GM12878 (cell line): ENCODE data around the gene TXNDC12. TPM values are rescaled to one million over a fixed set of nuclear protein-coding genes. Genes with fewer than 3 reads are reported as not detected.

ENCODE experiments used
- ATAC-seq: fragments of 200-7000 bp; cut with Tn5 transposase; 3 replicates; pipeline ENCODE4 v1.9.1; 2020; ENCODE audit warnings: mild to moderate bottlenecking, moderate library complexity
- BruUV-seq: library from RNA; stranded (reverse); fragments of 400-500 nt; replicated peaks from 2 replicates; lab custom pipeline; 2021; lab: Mats Ljungman, UMichigan
- CTCF ChIA-PET: fragments of 300-600 bp; sonication (Branson Sonifier 250); formaldehyde crosslinking; extraction: SDS; loops from one replicate; lab custom pipeline; 2021; ENCODE audit warnings: inconsistent platforms; lab: Yijun Ruan, JAX
- POLR2A ChIA-PET: fragments of 350-600 bp; formaldehyde crosslinking; extraction: SDS; loops from one replicate; lab custom pipeline; 2021; ENCODE audit warnings: inconsistent platforms; lab: Charles Lee
- RAD21 ChIA-PET: fragments of 300-600 bp; sonication (Branson Sonifier 250); formaldehyde crosslinking; loops from one replicate; lab custom pipeline; 2023; ENCODE audit warnings: antibody characterized with exemption; ENCODE audit not compliant: unreplicated experiment; lab: Charles Lee
- SMC1A ChIA-PET: fragments of 300-600 bp; sonication (Branson Sonifier 250); formaldehyde crosslinking; loops from one replicate; lab custom pipeline; 2023; ENCODE audit not compliant: unreplicated experiment, uncharacterized antibody; lab: Charles Lee
- DNase-seq: peaks from one replicate; pipeline ENCODE4 v3.0.0-alpha.2; 2011; ENCODE audit warnings: low read depth, low spot score
- FAIRE-seq: peaks from 3 replicates; lab custom pipeline; 2011; peaks lifted over from hg19 to GRCh38; lab: Jason Lieb, UNC
- H2AFZ ChIP-seq: 2 replicates; pipeline ENCODE4 v1.6.0; 2011; ENCODE audit warnings: low read depth, low read length, control low read depth; ENCODE audit not compliant: control insufficient read depth
- H3K27ac ChIP-seq: 2 replicates; pipeline ENCODE4 v1.5.1; 2011; ENCODE audit warnings: control low read depth; ENCODE audit not compliant: control insufficient read depth, insufficient read depth
- H3K27me3 ChIP-seq, 2 experiments: replicated peaks in 1 of 2; 2 replicates each; pipeline versions ENCODE4 v1.6.0 to v1.6.1; 2011; ENCODE audit warnings: low read length in 1 of 2; ENCODE audit not compliant: control insufficient read depth in 2 of 2, insufficient read depth in 2 of 2
- H3K36me3 ChIP-seq, 2 experiments: 2 replicates each; pipeline ENCODE4 v1.5.1; 2011; ENCODE audit warnings: low read length in 1 of 2; ENCODE audit not compliant: control insufficient read depth in 2 of 2, insufficient read depth in 2 of 2
- H3K4me1 ChIP-seq: 2 replicates; pipeline ENCODE4 v1.6.1; 2011; ENCODE audit warnings: mild to moderate bottlenecking, low read length, moderate library complexity, mixed read lengths; ENCODE audit not compliant: control insufficient read depth, insufficient read depth
- H3K4me2 ChIP-seq: 2 replicates; pipeline ENCODE4 v1.6.0; 2011; ENCODE audit warnings: control low read depth; ENCODE audit not compliant: control insufficient read depth, insufficient read depth
- H3K4me3 ChIP-seq: fragments of 200-600 bp; sonication (generic); 2 replicates; pipeline ENCODE4 v1.5.1; 2016
- H3K79me2 ChIP-seq: 2 replicates; pipeline ENCODE4 v1.6.0; 2011; ENCODE audit warnings: low read length; ENCODE audit not compliant: control insufficient read depth, insufficient read depth
- H3K9ac ChIP-seq: 2 replicates; pipeline ENCODE4 v1.8.0; 2011; ENCODE audit warnings: low read length, control low read depth, mixed read lengths; ENCODE audit not compliant: control insufficient read depth, insufficient read depth
- H3K9me3 ChIP-seq: replicated peaks from 3 replicates; pipeline ENCODE4 v1.5.1; 2011; ENCODE audit warnings: mild to moderate bottlenecking, low read length; ENCODE audit not compliant: control insufficient read depth, insufficient read depth
- H4K20me1 ChIP-seq: 2 replicates; pipeline ENCODE4 v1.6.0; 2011; ENCODE audit not compliant: control insufficient read depth, insufficient read depth
- BHLHE40 ChIP-seq, 2 experiments: fragments of 450-650 bp in 1 of 2; IDR thresholded peaks; 2 replicates each; pipeline ENCODE4 v1.6.1; 2011 to 2017; ENCODE audit warnings: low read depth in 2 of 2, borderline replicate concordance in 1 of 2, improper control_type of control experiment in 1 of 2, low read length in 1 of 2, mild to moderate bottlenecking in 1 of 2
- GABPA ChIP-seq: IDR thresholded peaks from 2 replicates; pipeline ENCODE4 v1.6.1; 2014; ENCODE audit warnings: antibody characterized with exemption, low read depth, mild to moderate bottlenecking, inconsistent platforms
- HCFC1 ChIP-seq: fragments of 150-350 bp; IDR thresholded peaks from 2 replicates; pipeline ENCODE4 v1.6.1; 2014; ENCODE audit warnings: low read length
- MEF2B ChIP-seq: fragments of 450-650 bp; IDR thresholded peaks from 2 replicates; pipeline ENCODE4 v1.6.1; 2018; ENCODE audit warnings: mild to moderate bottlenecking, moderate library complexity; ENCODE audit not compliant: partially characterized antibody, poor library complexity, severe bottlenecking
- NFXL1 ChIP-seq: fragments of 450-650 bp; IDR thresholded peaks from 2 replicates; pipeline ENCODE4 v1.6.1; 2017; ENCODE audit warnings: antibody characterized with exemption, mild to moderate bottlenecking, borderline replicate concordance
- SIN3A ChIP-seq: IDR thresholded peaks from 2 replicates; pipeline ENCODE4 v1.6.1; 2012; ENCODE audit warnings: low read depth, low read length, improper control_type of control experiment
- WGBS: methylation state at CpG from one replicate; pipeline ENCODE4 v1.1.6; 2016; ENCODE audit warnings: low lambda C conversion rate; ENCODE audit not compliant: insufficient replicate concordance, insufficient coverage; ENCODE audit errors: missing lambda C conversion rate; 5-methylcytosine and 5-hydroxymethylcytosine counted together
- in situ Hi-C: fragments of 300-500 bp; cut with MboI; formaldehyde crosslinking; loops from 9 replicates; pipeline ENCODE4 v1.14.3; 2018; ENCODE audit warnings: mixed read lengths
- intact Hi-C: fragments of 100-400 bp; cut with micrococcal nuclease; formaldehyde crosslinking; loops from one replicate; pipeline ENCODE4 v1.14.2; 2022; ENCODE audit not compliant: unreplicated experiment
- polyA plus RNA-seq, 11 experiments: library from polyadenylated mRNA; depleted of rRNA in 4 of 11; unstranded in 6 of 11; stranded (reverse) in 5 of 11; fragments of >200 nt; fragmentation: Nextera tagmentation in 4 of 11; fragmentation: Illumina TruSeq in 1 of 11; extraction: Ambion mirVana in 4 of 11; extraction: Trizol in 1 of 11; gene quantifications; 1 replicate in 1 of 11; 2 replicates in 10 of 11; pipeline versions ENCODE4 v1.2.1 to v1.2.3, GENCODE V29; 2011 to 2016; ENCODE audit warnings: inconsistent platforms in 2 of 11, missing spikeins in 2 of 11, low read depth in 1 of 11
- total RNA-seq, 4 experiments: library from RNA; depleted of rRNA in 3 of 4; stranded (reverse); fragments of >200 nt in 3 of 4; fragmentation: Illumina TruSeq in 1 of 4; extraction: Trizol in 1 of 4; gene quantifications; 2 replicates each; pipeline versions ENCODE4 v1.2.1 to v1.2.3, GENCODE V29; 2013 to 2021
- TF ChIP-seq, protein P1 (sequence below): IDR thresholded peaks from 2 replicates; pipeline ENCODE4 v1.6.1; 2011; ENCODE audit warnings: borderline replicate concordance, low read depth, mild to moderate bottlenecking, moderate library complexity, mixed read lengths, low read length; ENCODE audit not compliant: insufficient read depth; ENCODE audit errors: extremely low read length
- TF ChIP-seq, protein P2 (sequence below): fragments of 450-650 bp; formaldehyde crosslinking; IDR thresholded peaks from 2 replicates; pipeline ENCODE4 v1.5.0; 2022; ENCODE audit warnings: mild to moderate bottlenecking, missing genetic modification characterization

The TXNDC12 gene
- total and polyA plus RNA-seq, 10 of the 15 experiments (the other 5 are each of a cell fraction or from before 2014, with no cell fraction given), result 6.7 to 41.7 (median 17.7) TPM

DNA sequence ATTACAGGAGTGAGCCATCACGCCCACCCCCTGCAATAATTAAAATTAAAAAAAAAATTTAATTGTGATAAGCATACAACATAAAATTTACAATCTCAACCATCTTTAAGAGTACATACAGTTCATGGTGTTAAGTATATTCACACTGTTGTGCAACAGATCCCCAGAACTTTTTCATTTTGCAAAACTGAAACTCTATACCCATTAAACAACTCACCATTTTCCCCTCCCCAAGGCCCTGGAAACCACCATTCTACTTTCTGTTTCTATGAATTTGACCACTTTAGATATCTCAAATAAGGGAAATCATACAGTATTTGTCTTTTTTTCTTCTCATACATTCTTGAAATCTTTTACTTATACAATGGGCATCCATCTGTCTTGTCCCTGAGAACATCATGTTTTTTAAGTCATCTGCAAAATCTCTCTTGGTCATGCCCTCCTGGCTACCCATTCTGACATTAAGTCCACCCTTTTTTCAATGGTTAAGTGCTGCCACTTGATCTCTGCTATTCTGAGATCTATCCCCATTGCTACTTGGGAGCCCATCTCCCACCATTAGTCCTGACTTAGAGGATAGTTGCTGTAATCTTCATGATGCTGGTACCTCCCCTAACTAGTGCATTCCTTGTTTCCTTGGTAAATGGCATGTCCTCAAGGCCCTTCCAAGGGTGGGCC is 47.5 kb upstream of the TXNDC12 start (continued):
- no peak for TF ChIP-seq HCFC1
- peak; percentile 35 for TF ChIP-seq MEF2B
- no peak for TF ChIP-seq GABPA
- no peak for TF ChIP-seq NFXL1
- TF ChIP-seq, protein P1, sequence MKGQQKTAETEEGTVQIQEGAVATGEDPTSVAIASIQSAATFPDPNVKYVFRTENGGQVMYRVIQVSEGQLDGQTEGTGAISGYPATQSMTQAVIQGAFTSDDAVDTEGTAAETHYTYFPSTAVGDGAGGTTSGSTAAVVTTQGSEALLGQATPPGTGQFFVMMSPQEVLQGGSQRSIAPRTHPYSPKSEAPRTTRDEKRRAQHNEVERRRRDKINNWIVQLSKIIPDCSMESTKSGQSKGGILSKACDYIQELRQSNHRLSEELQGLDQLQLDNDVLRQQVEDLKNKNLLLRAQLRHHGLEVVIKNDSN, result no peak
- TF ChIP-seq SIN3A, result no peak

DNA sequence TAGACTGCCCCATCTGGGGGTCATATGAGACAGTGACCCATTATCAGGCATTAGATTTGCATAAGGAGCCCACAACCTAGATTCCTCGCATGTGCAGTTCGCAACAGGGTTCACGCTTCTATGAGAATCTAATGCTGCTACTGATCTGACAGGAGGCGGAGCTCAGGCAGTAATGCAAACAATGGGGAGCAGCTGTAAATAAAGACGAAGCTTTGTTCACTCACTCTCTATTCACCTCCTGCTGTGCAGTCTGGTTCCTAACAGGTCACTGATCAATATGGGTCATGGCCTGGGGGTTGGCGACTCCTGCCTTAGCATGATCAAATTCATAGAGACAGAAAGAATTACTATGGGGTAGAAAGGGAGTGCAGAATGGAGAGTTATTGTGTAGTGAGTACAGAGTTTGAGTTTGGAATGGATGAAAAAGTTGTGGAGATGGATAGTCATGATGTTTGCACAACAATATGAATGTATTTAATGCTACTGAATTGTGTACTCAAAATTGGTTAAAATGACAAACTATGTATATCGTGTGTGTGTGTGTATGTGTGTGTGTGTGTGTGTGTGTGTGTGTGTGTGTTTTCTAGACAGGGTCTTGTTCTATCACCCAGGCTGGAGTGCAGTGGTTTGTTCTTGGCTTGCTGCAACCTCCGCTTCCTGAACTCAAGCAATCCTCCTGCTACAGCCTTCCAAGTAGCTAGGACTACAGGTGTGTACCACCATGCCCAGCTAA is 43.3 kb upstream of the TXNDC12 start:
- Histone ChIP-seq H3K9ac (no peak overlapping the region), H3K4me2 (0 out of 2 replicates have a peak overlapping the region, but pooled peaks have one; percentile 13), H3K4me1 (peaks cover 9% of the 10 kb centered on the region), H4K20me1 (no peaks in the 10 kb centered on the region), H3K79me2 (no peaks in the 10 kb centered on the region), H3K27ac (no peak overlapping the region), H3K9me3 (no peaks in the 10 kb centered on the region), H3K36me3 (no peaks in the 10 kb centered on the region), H3K27me3 (no peaks in the 10 kb centered on the region), H2AFZ (no peak overlapping the region), H3K4me3 (no peak overlapping the region)
- ChIA-PET RAD21 (no interaction called here), SMC1A (no interaction called here), CTCF (interaction anchor here (1.2 kb wide), 1 partner anchor 12 kb away, joined by 3 read pairs; no protein-coding TSS in a partner anchor), POLR2A (interaction anchor here (0.7 kb wide), 1 partner anchor 66 kb away, joined by 3 read pairs; no protein-coding TSS in a partner anchor)
- ATAC-seq (no peak), FAIRE-seq (no peak), DNase-seq (no peak)
- TF ChIP-seq, protein P2, sequence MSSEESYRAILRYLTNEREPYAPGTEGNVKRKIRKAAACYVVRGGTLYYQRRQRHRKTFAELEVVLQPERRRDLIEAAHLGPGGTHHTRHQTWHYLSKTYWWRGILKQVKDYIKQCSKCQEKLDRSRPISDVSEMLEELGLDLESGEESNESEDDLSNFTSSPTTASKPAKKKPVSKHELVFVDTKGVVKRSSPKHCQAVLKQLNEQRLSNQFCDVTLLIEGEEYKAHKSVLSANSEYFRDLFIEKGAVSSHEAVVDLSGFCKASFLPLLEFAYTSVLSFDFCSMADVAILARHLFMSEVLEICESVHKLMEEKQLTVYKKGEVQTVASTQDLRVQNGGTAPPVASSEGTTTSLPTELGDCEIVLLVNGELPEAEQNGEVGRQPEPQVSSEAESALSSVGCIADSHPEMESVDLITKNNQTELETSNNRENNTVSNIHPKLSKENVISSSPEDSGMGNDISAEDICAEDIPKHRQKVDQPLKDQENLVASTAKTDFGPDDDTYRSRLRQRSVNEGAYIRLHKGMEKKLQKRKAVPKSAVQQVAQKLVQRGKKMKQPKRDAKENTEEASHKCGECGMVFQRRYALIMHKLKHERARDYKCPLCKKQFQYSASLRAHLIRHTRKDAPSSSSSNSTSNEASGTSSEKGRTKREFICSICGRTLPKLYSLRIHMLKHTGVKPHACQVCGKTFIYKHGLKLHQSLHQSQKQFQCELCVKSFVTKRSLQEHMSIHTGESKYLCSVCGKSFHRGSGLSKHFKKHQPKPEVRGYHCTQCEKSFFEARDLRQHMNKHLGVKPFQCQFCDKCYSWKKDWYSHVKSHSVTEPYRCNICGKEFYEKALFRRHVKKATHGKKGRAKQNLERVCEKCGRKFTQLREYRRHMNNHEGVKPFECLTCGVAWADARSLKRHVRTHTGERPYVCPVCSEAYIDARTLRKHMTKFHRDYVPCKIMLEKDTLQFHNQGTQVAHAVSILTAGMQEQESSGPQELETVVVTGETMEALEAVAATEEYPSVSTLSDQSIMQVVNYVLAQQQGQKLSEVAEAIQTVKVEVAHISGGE (CRISPR knock-in tag), result no peak
- TF ChIP-seq BHLHE40 (IDR thresholded peaks at IDR 0.05; ENCODE audit: borderline replicate concordance in 1 of 2, low read depth in 2 of 2, low read length in 1 of 2), result 0 out of 4 replicates have a peak, but pooled peaks of 1 of the 2 experiments have one; percentile 12
- no TSS peak for BruUV-seq
- WGBS, result 53% methylated on average over 8 of the region's 8 CpGs
- intact Hi-C loops, result no loop called here
- in situ Hi-C loops, result no loop called here
